Progenitor cell of endocrine pancreas (in vitro differentiated cells): ENCODE measurements around the gene ARSB. TPM values are rescaled to one million over a fixed set of nuclear protein-coding genes. Genes with fewer than 3 reads are reported as not detected.

Experiments used
- DNase-seq: peaks from one replicate; pipeline ENCODE4 v3.0.0; 2021; ENCODE audit warnings: low spot score; ENCODE audit not compliant: unreplicated experiment
- H3K27ac Mint-ChIP-seq: 2 replicates; pipeline ENCODE4 v1.8.0; 2021; ENCODE audit warnings: mild to moderate bottlenecking, moderate library complexity, mixed read lengths
- H3K27me3 Mint-ChIP-seq: 2 replicates; pipeline ENCODE4 v1.8.0; 2021; ENCODE audit warnings: mixed read lengths
- H3K36me3 Mint-ChIP-seq: 2 replicates; pipeline ENCODE4 v1.8.0; 2022; ENCODE audit warnings: mixed read lengths; ENCODE audit not compliant: insufficient read depth
- H3K4me1 Mint-ChIP-seq: 2 replicates; pipeline ENCODE4 v1.8.0; 2021; ENCODE audit warnings: low read depth, mixed read lengths
- H3K4me3 Mint-ChIP-seq: 2 replicates; pipeline ENCODE4 v1.8.0; 2021; ENCODE audit warnings: low read depth, mild to moderate bottlenecking, moderate library complexity, mixed read lengths
- H3K9me3 Mint-ChIP-seq: 2 replicates; pipeline ENCODE4 v1.8.0; 2021; ENCODE audit warnings: low read depth, mixed read lengths
- CTCF ChIP-seq: fragments of 200-600 bp; sonication (generic); IDR thresholded peaks from one replicate; pipeline ENCODE4 v1.5.0; 2021; ENCODE audit warnings: antibody characterized with exemption, mild to moderate bottlenecking; ENCODE audit not compliant: unreplicated experiment
- total RNA-seq: library from RNA; stranded (reverse); gene quantifications from 2 replicates; pipeline ENCODE4 v1.2.1, GENCODE V29; 2021

The ARSB gene
- total RNA-seq, 1 donor from 2014 or later: 17.7 TPM

- H3K4me3 Mint-ChIP-seq: no peak overlapping the region
- no peaks in the 10 kb centered on the region for H3K36me3 Mint-ChIP-seq
- DNase-seq: no peak
- no peak for TF ChIP-seq CTCF
- peaks cover 34% of the 10 kb centered on the region for H3K27me3 Mint-ChIP-seq
- peaks cover 2% of the 10 kb centered on the region for H3K4me1 Mint-ChIP-seq
- no peak overlapping the region for H3K27ac Mint-ChIP-seq
- H3K9me3 Mint-ChIP-seq: no peaks in the 10 kb centered on the region
These were observed 238.9 kb downstream of the ARSB start for GRCh38 chr5:78746021-78746770.

GRCh38 chr5:78744951-78745534, 240.1 kb downstream of the ARSB start:
- Mint-ChIP-seq H3K9me3 (no peaks in the 10 kb centered on the region), H3K27ac (no peak overlapping the region), H3K36me3 (no peaks in the 10 kb centered on the region), H3K4me1 (peaks cover 2% of the 10 kb centered on the region), H3K27me3 (peaks cover 34% of the 10 kb centered on the region), H3K4me3 (no peak overlapping the region)
- no peak for TF ChIP-seq CTCF
- DNase-seq: no peak

- H3K9me3 Mint-ChIP-seq: peaks cover 2% of the 10 kb centered on the region
- no peaks in the 10 kb centered on the region for H3K36me3 Mint-ChIP-seq
- no peak overlapping the region for H3K27ac Mint-ChIP-seq
- no peak for TF ChIP-seq CTCF
- H3K27me3 Mint-ChIP-seq: peaks cover 42% of the 10 kb centered on the region
- no peaks in the 10 kb centered on the region for H3K4me1 Mint-ChIP-seq
- H3K4me3 Mint-ChIP-seq: no peak overlapping the region
- DNase-seq: no peak
These were observed 244.1 kb downstream of the ARSB start for GRCh38 chr5:78741019-78741418.

- DNase-seq: no peak
- H3K36me3 Mint-ChIP-seq: no peaks in the 10 kb centered on the region
- no peak for TF ChIP-seq CTCF
- peaks cover 2% of the 10 kb centered on the region for H3K9me3 Mint-ChIP-seq
- H3K4me1 Mint-ChIP-seq: no peaks in the 10 kb centered on the region
- H3K27me3 Mint-ChIP-seq: peaks cover 28% of the 10 kb centered on the region
- H3K27ac Mint-ChIP-seq: no peak overlapping the region
- H3K4me3 Mint-ChIP-seq: no peak overlapping the region
These were observed 246.3 kb downstream of the ARSB start for GRCh38 chr5:78738693-78739300.

GRCh38 chr5:78738104-78738503, 247.0 kb downstream of the ARSB start:
- Mint-ChIP-seq H3K4me3 (no peak overlapping the region), H3K27ac (no peak overlapping the region), H3K27me3 (peaks cover 34% of the 10 kb centered on the region), H3K4me1 (no peaks in the 10 kb centered on the region), H3K36me3 (no peaks in the 10 kb centered on the region), H3K9me3 (peaks cover 2% of the 10 kb centered on the region)
- no peak for DNase-seq
- TF ChIP-seq CTCF: no peak
